GM10266 (cell line): ENCODE results near the gene ZFYVE21.

Experiments used
- DNase-seq: peaks from one replicate; pipeline ENCODE4 v3.0.0; 2012; ENCODE audit errors: extremely low spot score
- CTCF ChIP-seq: IDR thresholded peaks from 2 replicates; pipeline ENCODE4 v1.5.1; 2012; ENCODE audit warnings: mild to moderate bottlenecking, low read depth; ENCODE audit not compliant: control insufficient read depth, insufficient read depth; ENCODE audit errors: missing control alignments

Gene ZFYVE21

GRCh38 chr14:103721334-103722120 is 5.9 kb downstream of the ZFYVE21 start:
- no peak for TF ChIP-seq CTCF
- no peak for DNase-seq

- DNase-seq, result no peak
- TF ChIP-seq CTCF, result no peak
Observed at GRCh38 chr14:103723748-103724081, 8.1 kb downstream of the ZFYVE21 start.

GRCh38 chr14:103724116-103724515 is 8.5 kb downstream of the ZFYVE21 start:
- no peak for DNase-seq
- TF ChIP-seq CTCF, result no peak

- DNase-seq, result no peak
- TF ChIP-seq CTCF, result no peak
Observed at GRCh38 chr14:103725001-103725682, 9.5 kb downstream of the ZFYVE21 start.

- DNase-seq, result no peak
- TF ChIP-seq CTCF, result no peak
Observed at GRCh38 chr14:103725739-103726395, 10.3 kb downstream of the ZFYVE21 start.

GRCh38 chr14:103726474-103726873 is 10.9 kb downstream of the ZFYVE21 start:
- no peak for DNase-seq
- no peak for TF ChIP-seq CTCF

GRCh38 chr14:103727313-103727980 is 11.8 kb downstream of the ZFYVE21 start:
- TF ChIP-seq CTCF, result no peak
- DNase-seq, result peak; percentile 12
